BJ (cell line): ENCODE measurements around the gene ARID1A. TPM values are rescaled to one million over a fixed set of nuclear protein-coding genes. Genes with fewer than 3 reads are reported as not detected.
"Not testable (repeated sequence)": the region's sequence is repeated elsewhere in the genome, so short reads cannot be mapped to it uniquely, and the experiment has no call there.

Experiments
- CTCF ChIA-PET: fragments of 350-600 bp; formaldehyde crosslinking; extraction: SDS; loops from one replicate; lab custom pipeline; 2021; ENCODE audit warnings: antibody characterized with exemption, inconsistent platforms; lab: Yijun Ruan, JAX
- POLR2A ChIA-PET: fragments of 300-600 bp; sonication (Branson Sonifier 250); formaldehyde crosslinking; extraction: SDS; loops from one replicate; lab custom pipeline; 2021; ENCODE audit warnings: antibody characterized with exemption; lab: Charles Lee
- DNase-seq: peaks from one replicate; pipeline ENCODE4 v3.0.0-alpha.2; 2011; ENCODE audit warnings: low read depth
- H3K27me3 ChIP-seq: 2 replicates; pipeline ENCODE4 v1.6.0; 2011; ENCODE audit warnings: low read length; ENCODE audit not compliant: control insufficient read depth, insufficient read depth
- H3K36me3 ChIP-seq: 2 replicates; pipeline ENCODE4 v1.5.1; 2011; ENCODE audit warnings: low read length; ENCODE audit not compliant: control insufficient read depth, insufficient read depth
- H3K4me3 ChIP-seq: 2 replicates; pipeline ENCODE4 v1.5.1; 2011; ENCODE audit warnings: low read depth, mild to moderate bottlenecking, control low read depth, low read length
- CTCF ChIP-seq: IDR thresholded peaks from 2 replicates; pipeline ENCODE4 v1.5.1; 2011; ENCODE audit warnings: low read depth, mild to moderate bottlenecking, control low read depth, inconsistent platforms, low read length, moderate library complexity; ENCODE audit not compliant: insufficient read depth
- polyA plus RNA-seq: library from polyadenylated mRNA; depleted of rRNA; stranded (reverse); fragments of >200 nt; gene quantifications from 2 replicates; pipeline ENCODE4 v1.2.3, GENCODE V29; 2011

The ARID1A gene
- polyA plus RNA-seq, 1 experiment, result 16.0 TPM

GRCh38 chr1:26721669-26722355 lies 26.0 kb downstream of the ARID1A start:
- ChIA-PET CTCF (no interaction called here), POLR2A (no interaction called here)
- TF ChIP-seq CTCF, result no peak
- no peaks in the 10 kb centered on the region for H3K27me3 ChIP-seq
- H3K36me3 ChIP-seq, result no peaks in the 10 kb centered on the region
- DNase-seq, result no peak
- no peak overlapping the region for H3K4me3 ChIP-seq

- ChIA-PET CTCF (interaction anchor here (0.6 to 1.9 kb wide), 3 partner anchors 21 to 65 kb away, joined by 3 to 6 read pairs (median 5); partner anchors contain the start of gene PIGV), POLR2A (interaction anchor here (0.6 to 1.1 kb wide), 2 partner anchors 25 to 423 kb away, joined by 3 read pairs; no protein-coding TSS in a partner anchor)
Measured at GRCh38 chr1:26723013-26723991, 27.5 kb downstream of the ARID1A start.

GRCh38 chr1:26724118-26724517 lies 28.3 kb downstream of the ARID1A start:
- H3K27me3 ChIP-seq, result no peaks in the 10 kb centered on the region
- H3K36me3 ChIP-seq, result no peaks in the 10 kb centered on the region
- POLR2A ChIA-PET, result interaction anchor here (0.6 to 0.7 kb wide), 2 partner anchors 55 to 423 kb away, joined by 3 read pairs; no protein-coding TSS in a partner anchor
- no peak overlapping the region for H3K4me3 ChIP-seq
- CTCF ChIA-PET, result interaction anchor here (0.6 to 1.9 kb wide), 4 partner anchors 22 to 64 kb away, joined by 3 to 6 read pairs (median 4); partner anchors contain the start of gene PIGV
- TF ChIP-seq CTCF, result no peak
- no peak for DNase-seq

More at GRCh38 chr1:26723013-26723991, 27.5 kb downstream of the ARID1A start:
- TF ChIP-seq CTCF, result no peak
- Histone ChIP-seq H3K36me3 (no peaks in the 10 kb centered on the region), H3K27me3 (no peaks in the 10 kb centered on the region), H3K4me3 (no peak overlapping the region)
- peak; percentile 98 for DNase-seq

DNA sequence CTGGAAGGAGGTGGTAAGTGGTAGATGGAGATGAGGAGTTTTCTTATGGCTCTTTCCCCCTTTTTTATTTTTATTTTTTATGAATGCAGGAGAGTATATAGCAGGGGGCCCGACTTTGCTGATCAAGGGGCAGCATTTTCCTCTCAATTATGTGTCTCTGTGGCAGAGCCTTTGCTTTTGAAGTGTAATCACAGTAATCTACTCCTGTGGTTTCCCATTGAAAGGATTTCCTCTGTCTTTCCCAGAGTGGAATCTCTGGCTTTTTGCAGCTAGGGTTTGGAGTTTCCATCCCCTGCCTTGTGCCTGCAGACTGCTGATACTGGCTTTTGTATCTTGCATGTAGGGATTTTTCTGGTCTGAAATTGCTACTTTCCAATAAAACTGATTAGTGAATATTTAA lies 29.1 kb downstream of the ARID1A start:
- ChIA-PET POLR2A (no interaction called here), CTCF (interaction anchor here (1.0 to 1.9 kb wide), 3 partner anchors 33 to 114 kb away, joined by 3 to 6 read pairs (median 4); partner anchors contain the start of gene PIGV)

DNA sequence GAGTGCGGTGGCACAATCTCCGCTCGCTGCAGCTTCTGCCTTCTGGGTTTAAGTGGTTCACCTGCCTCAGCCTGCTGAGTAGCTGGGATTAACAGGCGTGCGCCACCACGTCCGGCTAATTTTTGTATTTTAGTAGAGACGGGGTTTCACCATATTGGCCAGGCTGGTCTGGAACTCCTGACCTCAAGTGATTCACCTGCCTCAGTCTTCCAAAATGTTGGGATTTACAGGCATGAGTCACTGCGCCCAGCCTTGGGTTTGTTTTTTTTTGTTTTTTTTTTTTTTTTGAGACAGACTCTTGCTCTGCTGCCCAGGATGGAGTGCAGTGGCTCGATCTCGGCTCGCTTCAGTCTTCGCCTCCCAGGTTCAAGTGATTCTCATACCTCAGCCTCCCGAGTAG lies 30.1 kb downstream of the ARID1A start:
- DNase-seq, POLR2A ChIA-PET, H3K36me3 ChIP-seq, H3K4me3 ChIP-seq, H3K27me3 ChIP-seq: not testable (repeated sequence)
- CTCF ChIA-PET, result interaction anchor here (1.0 to 1.8 kb wide), 2 partner anchors 34 to 115 kb away, joined by 3 to 4 read pairs; no protein-coding TSS in a partner anchor

More for the DNA sequence above, 29.1 kb downstream of the ARID1A start:
- Histone ChIP-seq H3K27me3 (no peaks in the 10 kb centered on the region), H3K4me3 (no peak overlapping the region), H3K36me3 (no peaks in the 10 kb centered on the region)
- no peak for TF ChIP-seq CTCF
- DNase-seq, result no peak
